SJSA1 (cell line): ENCODE measurements around the gene ZNF678. TPM values are rescaled to one million over a fixed set of nuclear protein-coding genes. Genes with fewer than 3 reads are reported as not detected.
A peak's percentile ranks its signal among the peaks of the same experiment; 100 is the strongest.

Experiments used
- DNase-seq, 2 experiments: peaks; one replicate each; pipeline ENCODE4 v3.0.0-alpha.2; 2015 to 2020; ENCODE audit warnings: low spot score in 2 of 2, low read depth in 1 of 2
- H3K27ac ChIP-seq: fragments of 250-450 bp; sonication (Bioruptor Pico); 2 replicates; pipeline ENCODE4 v1.5.1; 2020; ENCODE audit warnings: mild to moderate bottlenecking, moderate library complexity
- H3K27me3 ChIP-seq: fragments of 250-450 bp; sonication (Bioruptor Pico); replicated peaks from 2 replicates; pipeline ENCODE4 v1.5.1; 2020; ENCODE audit warnings: mild to moderate bottlenecking, moderate library complexity
- H3K36me3 ChIP-seq: fragments of 250-450 bp; sonication (Bioruptor Pico); 2 replicates; pipeline ENCODE4 v1.5.1; 2020; ENCODE audit warnings: mild to moderate bottlenecking
- H3K4me1 ChIP-seq: fragments of 250-450 bp; sonication (Bioruptor Pico); replicated peaks from 2 replicates; pipeline ENCODE4 v1.6.1; 2021; ENCODE audit warnings: mild to moderate bottlenecking
- H3K4me3 ChIP-seq: fragments of 250-450 bp; sonication (Bioruptor Pico); 2 replicates; pipeline ENCODE4 v1.5.1; 2020; ENCODE audit warnings: mild to moderate bottlenecking
- H3K9me3 ChIP-seq: fragments of 250-450 bp; sonication (Bioruptor Pico); replicated peaks from 2 replicates; pipeline ENCODE4 v1.5.1; 2020; ENCODE audit warnings: mild to moderate bottlenecking
- total RNA-seq: library from RNA; depleted of rRNA; stranded (reverse); fragments of >200 nt; shearing (Covaris generic); gene quantifications from 2 replicates; pipeline ENCODE4 v1.2.3, GENCODE V29; 2014; rRNA removed

Gene ZNF678
- total RNA-seq: 7.6 and 34.2 TPM in 2 replicates

GRCh38 chr1:227563324-227564201, at the start of gene ZNF678:
Gene ZNF678 (plus strand): TSS chr1:227563556. CDS start chr1:227650992, 87,436 bp downstream.
- H3K36me3 ChIP-seq: peaks cover 5% of the 10 kb centered on the region; the same call in 1 of the 2 replicates
- DNase-seq: peak; percentile 93 to 94
- H3K27ac ChIP-seq: peak within 1 kb of the TSS; percentile 89
- no peaks in the 10 kb centered on the region for H3K27me3 ChIP-seq
- peaks cover 7% of the 10 kb centered on the region; the same call in 1 of the 2 replicates for H3K9me3 ChIP-seq
- peak within 1 kb of the TSS; percentile 61 for H3K4me3 ChIP-seq
- H3K4me1 ChIP-seq: peaks cover 5% of the 10 kb centered on the region

DNA sequence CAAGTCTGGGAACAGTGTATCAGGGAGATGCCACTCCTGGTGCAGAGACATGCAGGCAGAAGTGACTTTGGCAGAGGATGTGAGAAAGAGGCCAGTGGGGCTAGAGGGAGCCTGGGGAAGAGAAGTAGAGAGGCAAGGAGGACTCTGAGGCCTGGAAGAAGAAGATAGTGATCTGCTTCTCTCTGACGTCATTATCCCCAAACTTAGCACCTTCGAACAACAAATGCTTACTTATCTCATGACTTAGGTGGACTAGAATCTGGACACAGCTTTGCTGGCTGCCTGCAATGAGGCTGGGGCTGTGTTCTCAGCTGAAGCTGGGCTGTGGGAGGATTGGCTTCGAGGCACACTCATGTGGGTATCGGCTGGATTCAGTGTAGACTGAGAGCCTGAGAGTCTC, 44.5 kb upstream of the ZNF678 start:
- Histone ChIP-seq H3K9me3 (no peaks in the 10 kb centered on the region; the same call in 1 of the 2 replicates), H3K27me3 (no peaks in the 10 kb centered on the region), H3K27ac (no peak overlapping the region), H3K36me3 (no peaks in the 10 kb centered on the region), H3K4me1 (no peaks in the 10 kb centered on the region), H3K4me3 (no peak overlapping the region)
- DNase-seq: no peak

DNA sequence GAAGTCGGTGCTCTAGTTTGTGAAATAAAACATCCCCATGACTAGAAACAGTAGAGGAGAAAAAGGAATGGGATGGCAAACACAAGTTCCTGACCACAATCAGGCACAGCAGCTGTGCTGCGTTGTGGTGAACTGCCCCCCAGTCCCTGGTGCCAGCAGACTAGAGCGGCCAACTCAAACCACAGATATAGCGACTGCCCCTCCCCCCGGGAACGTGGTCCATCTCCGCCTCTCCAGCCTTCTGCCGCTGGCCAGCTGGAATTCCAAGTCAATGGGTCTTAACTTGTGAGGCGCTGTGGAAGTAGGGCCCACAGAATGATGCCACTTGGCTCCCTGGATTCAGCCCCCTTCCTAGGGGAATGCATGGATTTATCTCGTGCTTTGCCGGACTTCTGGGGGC, 41.6 kb upstream of the ZNF678 start:
- H3K27ac ChIP-seq: no peak overlapping the region
- no peaks in the 10 kb centered on the region for H3K27me3 ChIP-seq
- H3K36me3 ChIP-seq: no peaks in the 10 kb centered on the region
- no peaks in the 10 kb centered on the region for H3K9me3 ChIP-seq
- no peak overlapping the region for H3K4me3 ChIP-seq
- DNase-seq: no peak
- no peaks in the 10 kb centered on the region for H3K4me1 ChIP-seq

GRCh38 chr1:227526524-227526923, 36.8 kb upstream of the ZNF678 start:
- no peak overlapping the region for H3K4me3 ChIP-seq
- no peaks in the 10 kb centered on the region for H3K27me3 ChIP-seq
- DNase-seq: no peak
- H3K4me1 ChIP-seq: no peaks in the 10 kb centered on the region
- peaks cover 8% of the 10 kb centered on the region; the same call in 1 of the 2 replicates for H3K9me3 ChIP-seq
- H3K27ac ChIP-seq: no peak overlapping the region
- no peaks in the 10 kb centered on the region for H3K36me3 ChIP-seq

- H3K9me3 ChIP-seq: peaks cover 8% of the 10 kb centered on the region; the same call in 1 of the 2 replicates
- H3K27me3 ChIP-seq: no peaks in the 10 kb centered on the region
- H3K4me3 ChIP-seq: no peak overlapping the region
- H3K27ac ChIP-seq: no peak overlapping the region
- DNase-seq: no peak
- no peaks in the 10 kb centered on the region for H3K36me3 ChIP-seq
- no peaks in the 10 kb centered on the region for H3K4me1 ChIP-seq
Observed at GRCh38 chr1:227532019-227532619, 31.2 kb upstream of the ZNF678 start.

- H3K4me1 ChIP-seq: peaks cover 15% of the 10 kb centered on the region
- H3K27ac ChIP-seq: no peak overlapping the region
- no peak for DNase-seq
- no peak overlapping the region for H3K4me3 ChIP-seq
- peaks cover 7% of the 10 kb centered on the region for H3K9me3 ChIP-seq
- H3K36me3 ChIP-seq: peaks cover 5% of the 10 kb centered on the region; the same call in 1 of the 2 replicates
- no peaks in the 10 kb centered on the region for H3K27me3 ChIP-seq
Observed at GRCh38 chr1:227540170-227541098, 22.9 kb upstream of the ZNF678 start.

DNA sequence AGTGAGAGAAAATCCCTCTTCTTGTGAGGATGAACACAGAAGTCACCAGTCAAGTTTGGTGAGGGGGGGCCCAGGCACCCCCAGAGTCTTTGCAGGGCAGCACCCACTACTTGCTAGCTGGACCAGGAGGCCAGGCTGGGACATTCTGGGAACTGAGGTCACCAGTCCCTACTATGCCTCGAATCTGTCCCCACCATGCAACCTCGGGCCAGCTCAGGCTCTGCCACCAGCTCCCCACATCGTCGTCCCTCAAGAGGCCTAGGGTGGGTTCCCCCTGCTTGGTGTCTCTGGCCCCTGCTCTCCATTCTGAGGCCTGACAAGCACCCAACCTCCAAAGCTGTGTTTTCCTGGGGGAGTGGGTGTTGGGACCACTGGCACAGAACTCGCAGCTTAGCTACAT, 22.2 kb upstream of the ZNF678 start:
- H3K36me3 ChIP-seq: peaks cover 5% of the 10 kb centered on the region; the same call in 1 of the 2 replicates
- no peaks in the 10 kb centered on the region for H3K27me3 ChIP-seq
- DNase-seq: no peak
- peaks cover 7% of the 10 kb centered on the region for H3K9me3 ChIP-seq
- no peak overlapping the region for H3K27ac ChIP-seq
- no peak overlapping the region for H3K4me3 ChIP-seq
- H3K4me1 ChIP-seq: peaks cover 15% of the 10 kb centered on the region

DNA sequence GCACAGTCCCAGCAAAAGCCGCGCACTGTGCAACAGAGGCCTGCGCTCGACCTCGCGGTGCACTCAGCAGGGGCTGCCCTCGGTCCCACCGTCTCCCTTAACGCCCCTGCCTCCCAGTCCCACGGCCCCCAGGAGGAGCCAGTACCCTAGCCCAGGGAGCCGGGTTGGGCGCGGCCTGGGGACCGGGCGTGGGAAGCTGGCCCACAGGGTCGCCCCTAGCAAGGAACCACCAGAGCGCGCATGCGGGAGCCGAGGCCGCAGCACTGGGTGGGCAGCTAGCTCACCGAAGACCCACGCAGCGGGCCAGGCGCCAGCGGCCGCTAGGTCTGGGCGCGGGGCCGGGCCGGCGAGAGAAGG, 21.6 kb upstream of the ZNF678 start:
- Histone ChIP-seq H3K4me3 (peak overlapping the region; percentile 70), H3K27me3 (no peaks in the 10 kb centered on the region), H3K27ac (peak overlapping the region; percentile 16; the same call in 1 of the 2 replicates), H3K9me3 (peaks cover 7% of the 10 kb centered on the region), H3K36me3 (peaks cover 5% of the 10 kb centered on the region; the same call in 1 of the 2 replicates), H3K4me1 (peaks cover 15% of the 10 kb centered on the region)
- peak in 1 of 2 experiments; percentile 43 for DNase-seq

DNA sequence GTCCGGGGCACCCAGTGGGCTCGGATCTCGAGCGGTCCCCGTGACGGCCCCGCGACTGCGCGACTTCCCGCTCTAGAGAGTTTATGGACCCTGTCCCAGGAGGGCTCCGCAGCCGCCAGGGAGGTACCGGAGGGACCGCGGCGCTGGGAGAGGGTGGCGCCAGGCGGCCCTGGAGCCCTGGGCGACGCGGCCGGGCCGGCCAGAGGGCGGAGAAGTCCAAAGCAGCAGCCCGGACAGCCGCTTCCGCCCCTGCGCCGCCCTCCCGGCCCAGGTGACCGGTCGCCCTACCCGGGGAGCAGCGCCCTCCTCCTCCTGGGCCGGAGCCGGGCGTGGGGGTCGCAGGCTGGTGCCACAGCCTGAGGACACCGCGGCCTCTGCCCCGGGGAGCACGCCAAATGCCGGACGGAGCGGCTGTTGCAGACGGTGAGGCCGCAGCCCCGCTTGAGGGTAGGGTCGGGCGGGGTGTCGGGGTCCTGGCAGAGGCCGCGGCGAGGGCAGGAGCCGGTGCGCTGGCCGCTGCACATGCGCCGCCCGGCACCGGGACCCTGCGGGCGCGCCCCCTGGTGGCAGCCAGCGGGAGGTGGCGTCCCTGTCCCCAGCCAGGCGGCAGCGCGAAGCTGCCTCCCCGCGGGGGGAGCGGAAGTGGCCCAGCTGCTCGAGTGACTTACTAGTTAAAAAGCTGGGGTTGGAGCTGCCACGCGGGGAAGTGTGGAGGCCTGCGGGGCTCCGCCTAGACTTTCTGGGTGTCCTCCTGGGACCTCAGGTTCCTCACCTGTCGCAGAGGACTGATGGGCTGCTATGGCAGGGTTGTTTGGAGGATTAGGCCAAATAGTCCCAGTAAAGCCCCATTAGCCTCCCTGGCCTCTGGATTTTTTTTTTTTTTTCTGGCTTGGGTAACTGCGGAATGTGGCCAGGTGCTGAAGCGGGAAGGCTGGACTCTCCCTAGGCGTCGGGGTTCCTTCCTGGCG, 20.9 kb upstream of the ZNF678 start:
- Histone ChIP-seq H3K36me3 (peaks cover 5% of the 10 kb centered on the region; the same call in 1 of the 2 replicates), H3K4me1 (peaks cover 15% of the 10 kb centered on the region), H3K4me3 (peak overlapping the region; percentile 70), H3K27ac (peak overlapping the region; percentile 16; the same call in 1 of the 2 replicates), H3K27me3 (no peaks in the 10 kb centered on the region), H3K9me3 (peaks cover 7% of the 10 kb centered on the region)
- peak; percentile 88 for DNase-seq

GRCh38 chr1:227543283-227544066, 19.9 kb upstream of the ZNF678 start:
- peaks cover 7% of the 10 kb centered on the region for H3K9me3 ChIP-seq
- no peaks in the 10 kb centered on the region for H3K27me3 ChIP-seq
- no peak overlapping the region for H3K27ac ChIP-seq
- H3K36me3 ChIP-seq: peaks cover 5% of the 10 kb centered on the region; the same call in 1 of the 2 replicates
- no peak overlapping the region for H3K4me3 ChIP-seq
- no peak for DNase-seq
- H3K4me1 ChIP-seq: peaks cover 15% of the 10 kb centered on the region

DNA sequence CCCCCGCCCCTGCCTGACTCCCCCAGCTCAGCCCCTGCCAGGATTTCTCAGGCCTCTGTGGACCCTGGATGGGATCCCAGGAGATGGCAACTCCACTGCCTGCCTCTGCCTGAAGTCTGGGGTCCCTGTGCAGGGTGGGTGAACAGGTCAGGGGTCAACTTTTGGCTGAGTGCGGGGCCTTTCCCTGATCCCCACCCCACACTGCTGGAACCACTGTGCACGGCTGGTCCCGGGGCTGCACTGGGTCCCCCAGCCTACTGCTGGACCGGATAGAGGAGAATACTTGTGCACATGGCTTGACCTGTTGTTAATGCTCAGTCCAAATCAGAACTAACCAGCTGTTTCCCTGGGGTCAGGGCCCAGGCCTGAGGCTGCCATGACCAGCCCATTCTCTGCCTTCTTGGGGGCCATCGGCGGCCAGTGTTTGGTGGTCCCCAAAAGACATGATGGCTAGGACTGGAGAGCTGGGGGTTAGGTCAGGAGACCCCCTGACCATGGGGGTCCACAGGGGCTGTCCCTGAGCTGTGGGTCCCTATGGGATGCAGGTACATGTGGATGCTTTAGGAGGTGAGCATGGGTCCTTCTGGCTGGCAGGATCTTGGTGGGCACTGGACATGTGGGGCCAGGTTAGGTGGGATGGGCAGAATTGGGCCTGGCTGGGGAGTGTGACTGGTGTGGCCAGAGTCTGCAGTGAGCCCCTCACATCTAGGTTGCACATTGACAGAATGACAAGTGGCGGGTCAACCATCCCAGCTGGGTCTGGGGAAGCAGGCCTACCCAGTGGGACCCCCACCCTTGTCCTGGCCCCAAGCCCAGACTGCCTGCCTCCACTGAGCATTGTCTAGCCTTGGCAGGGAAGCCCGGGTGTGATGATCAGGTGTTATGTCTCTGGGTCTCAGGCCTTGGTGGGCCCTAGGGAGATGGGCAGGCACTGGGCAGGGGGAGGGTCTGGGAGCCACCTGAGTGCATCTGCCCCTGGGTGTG, 19.0 kb upstream of the ZNF678 start:
- no peaks in the 10 kb centered on the region for H3K27me3 ChIP-seq
- peaks cover 5% of the 10 kb centered on the region; the same call in 1 of the 2 replicates for H3K36me3 ChIP-seq
- peaks cover 15% of the 10 kb centered on the region for H3K4me1 ChIP-seq
- H3K9me3 ChIP-seq: peaks cover 7% of the 10 kb centered on the region
- H3K4me3 ChIP-seq: no peak overlapping the region
- DNase-seq: no peak
- no peak overlapping the region for H3K27ac ChIP-seq
